Hippocampal formation (tissue), 2 donors: ENCODE measurements around the gene LBX2.

Experiments used
- DNase-seq, 2 donors: peaks; one replicate each; lab custom pipeline; 2025; lab: John Stamatoyannopoulos, UW

LBX2 gene

GRCh38 chr2:74525717-74526648 is 26.6 kb upstream of the LBX2 start, which contains the start of gene DQX1:
DQX1 (minus strand) TSS chr2:74526231; CDS start chr2:74525729, 502 bp downstream.
- DNase-seq, result no peak

- no peak for DNase-seq
Measured at GRCh38 chr2:74524955-74525716, 25.7 kb upstream of the LBX2 start.

GRCh38 chr2:74524005-74524404 is 24.6 kb upstream of the LBX2 start:
- no peak for DNase-seq

- no peak for DNase-seq
Measured at GRCh38 chr2:74522516-74522915, 23.1 kb upstream of the LBX2 start.

- no peak for DNase-seq
Measured at GRCh38 chr2:74516650-74517049, 17.2 kb upstream of the LBX2 start.

GRCh38 chr2:74515981-74516633 is 16.7 kb upstream of the LBX2 start:
- DNase-seq, result peak in 1 of 2 donors; percentile 22

- DNase-seq, result no peak
Measured at GRCh38 chr2:74515271-74515980, 16.0 kb upstream of the LBX2 start.

GRCh38 chr2:74514368-74515270 is 15.2 kb upstream of the LBX2 start, which contains the start of gene TLX2:
TLX2 (plus strand) TSS chr2:74514450; CDS start chr2:74514807, 357 bp downstream.
- DNase-seq, result no peak

- no peak for DNase-seq
Measured at GRCh38 chr2:74513605-74514367, 14.4 kb upstream of the LBX2 start.

- no peak for DNase-seq
Measured at GRCh38 chr2:74512744-74513604, 13.6 kb upstream of the LBX2 start.

GRCh38 chr2:74511104-74511989 is 11.9 kb upstream of the LBX2 start:
- no peak for DNase-seq

- no peak for DNase-seq
Measured at GRCh38 chr2:74510272-74510671, 10.9 kb upstream of the LBX2 start.

- no peak for DNase-seq
Measured at GRCh38 chr2:74507926-74508520, 8.6 kb upstream of the LBX2 start.

- peak; percentile 89 to 98 for DNase-seq
Measured at GRCh38 chr2:74507145-74507925, 7.9 kb upstream of the LBX2 start, which contains the start of gene PCGF1. PCGF1 (minus strand) TSS chr2:74507695; CDS start chr2:74507668, 27 bp downstream.

- no peak for DNase-seq
Measured at GRCh38 chr2:74505448-74506246, 6.2 kb upstream of the LBX2 start.
